ENCODE measurements around the gene LILRB3.

Gene LILRB3

DNA sequence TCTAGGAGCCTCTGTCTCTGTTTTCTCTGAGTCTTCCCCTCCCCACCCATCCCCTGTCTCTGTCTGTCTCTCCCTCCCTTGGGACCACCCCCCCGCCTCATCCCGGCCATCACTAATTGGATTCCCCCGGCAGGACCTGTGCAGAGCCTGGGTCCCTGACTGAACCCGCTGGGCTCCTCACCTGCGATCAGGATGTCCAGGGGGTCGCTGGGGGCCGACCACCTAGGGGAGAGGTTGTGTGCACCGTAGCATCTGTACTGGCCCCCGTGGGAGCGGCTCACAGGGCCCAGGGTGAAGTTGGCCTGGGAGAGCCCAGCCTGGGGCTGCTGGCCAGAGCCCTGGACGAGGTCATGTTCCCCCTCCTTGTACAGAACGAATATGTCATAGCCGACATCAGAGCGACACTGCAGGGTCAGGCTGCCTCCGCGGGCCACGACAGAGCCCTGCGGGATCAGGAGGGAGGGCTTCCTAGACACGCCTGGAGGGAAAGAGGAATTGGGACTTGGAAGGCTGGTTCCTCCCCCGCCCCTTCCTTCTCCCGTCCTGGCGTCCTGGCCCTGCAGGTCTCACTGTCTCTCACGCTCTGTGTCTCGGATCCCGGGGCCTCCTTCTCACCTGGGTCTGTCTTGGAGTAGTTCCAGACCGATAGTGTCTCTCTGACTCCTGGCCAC is 32.4 kb upstream of the LILRB3 start:
- H3K36me3 ChIP-seq (ENCODE audit: insufficient read depth) = no peaks in the 10 kb centered on the region
- TF ChIP-seq, protein P1, sequence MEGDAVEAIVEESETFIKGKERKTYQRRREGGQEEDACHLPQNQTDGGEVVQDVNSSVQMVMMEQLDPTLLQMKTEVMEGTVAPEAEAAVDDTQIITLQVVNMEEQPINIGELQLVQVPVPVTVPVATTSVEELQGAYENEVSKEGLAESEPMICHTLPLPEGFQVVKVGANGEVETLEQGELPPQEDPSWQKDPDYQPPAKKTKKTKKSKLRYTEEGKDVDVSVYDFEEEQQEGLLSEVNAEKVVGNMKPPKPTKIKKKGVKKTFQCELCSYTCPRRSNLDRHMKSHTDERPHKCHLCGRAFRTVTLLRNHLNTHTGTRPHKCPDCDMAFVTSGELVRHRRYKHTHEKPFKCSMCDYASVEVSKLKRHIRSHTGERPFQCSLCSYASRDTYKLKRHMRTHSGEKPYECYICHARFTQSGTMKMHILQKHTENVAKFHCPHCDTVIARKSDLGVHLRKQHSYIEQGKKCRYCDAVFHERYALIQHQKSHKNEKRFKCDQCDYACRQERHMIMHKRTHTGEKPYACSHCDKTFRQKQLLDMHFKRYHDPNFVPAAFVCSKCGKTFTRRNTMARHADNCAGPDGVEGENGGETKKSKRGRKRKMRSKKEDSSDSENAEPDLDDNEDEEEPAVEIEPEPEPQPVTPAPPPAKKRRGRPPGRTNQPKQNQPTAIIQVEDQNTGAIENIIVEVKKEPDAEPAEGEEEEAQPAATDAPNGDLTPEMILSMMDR (conservative IDR thresholded peaks at IDR 0.05; ENCODE audit: low read depth, low read length) = no peak
- no peak overlapping the region for H2AFZ ChIP-seq (ENCODE audit: low read depth)
- H4K20me1 ChIP-seq (ENCODE audit: insufficient read depth) = no peaks in the 10 kb centered on the region
- no peak overlapping the region for H3K4me2 ChIP-seq
- H3K9ac ChIP-seq = no peak overlapping the region
- H3K27me3 ChIP-seq (ENCODE audit: insufficient read depth, low read depth) = peaks cover 69% of the 10 kb centered on the region
- no peak overlapping the region for H3K4me3 ChIP-seq (IDR thresholded peaks at IDR 0.05; ENCODE audit: insufficient read depth, low read depth, low read length)
- no peaks in the 10 kb centered on the region for H3K4me1 ChIP-seq (ENCODE audit: low read depth, poor library complexity, severe bottlenecking)
- no peak overlapping the region for H3K27ac ChIP-seq
- no peaks in the 10 kb centered on the region for H3K79me2 ChIP-seq (ENCODE audit: insufficient read depth, low read depth)

DNA sequence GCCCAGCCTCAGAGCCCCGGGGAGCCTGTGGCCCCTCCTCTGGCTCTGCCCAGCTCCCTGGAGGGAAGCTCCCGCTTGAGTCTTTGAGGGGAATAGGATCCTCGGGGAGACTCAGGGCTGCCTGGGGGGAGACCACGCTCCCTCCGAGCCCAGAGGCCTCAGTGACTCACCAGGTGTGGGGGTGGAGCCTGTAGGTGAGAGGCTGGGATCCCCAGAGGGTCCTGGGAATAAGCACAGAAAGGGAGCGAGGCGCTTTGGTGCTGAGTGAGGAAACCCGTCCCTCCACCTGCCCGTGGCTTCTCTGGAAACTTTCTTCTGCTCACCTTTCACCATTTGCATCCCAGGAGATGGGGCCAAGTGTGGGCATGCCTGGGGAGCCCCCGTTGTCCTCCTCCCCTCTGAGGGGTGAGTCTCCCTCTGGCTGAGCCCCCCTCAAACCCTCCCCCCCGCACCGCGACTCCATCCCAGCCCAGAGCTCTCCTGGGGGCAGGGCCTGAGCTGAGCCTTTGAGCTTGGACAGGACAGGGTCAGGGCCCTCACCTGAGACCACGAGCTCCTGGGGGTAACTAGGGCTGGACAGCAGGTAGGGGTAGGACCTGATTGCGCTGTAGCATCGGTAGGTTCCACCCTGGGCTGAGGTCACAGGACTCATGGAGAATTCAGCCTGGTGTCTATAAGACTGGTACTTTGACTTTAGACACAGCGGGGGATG is 31.5 kb upstream of the LILRB3 start:
- H3K4me2 ChIP-seq = no peak overlapping the region
- H3K27ac ChIP-seq = no peak overlapping the region
- H4K20me1 ChIP-seq (ENCODE audit: insufficient read depth) = no peaks in the 10 kb centered on the region
- no peaks in the 10 kb centered on the region for H3K36me3 ChIP-seq (ENCODE audit: insufficient read depth)
- no peaks in the 10 kb centered on the region for H3K4me1 ChIP-seq (ENCODE audit: low read depth, poor library complexity, severe bottlenecking)
- H2AFZ ChIP-seq (ENCODE audit: low read depth) = no peak overlapping the region
- no peak overlapping the region for H3K4me3 ChIP-seq (IDR thresholded peaks at IDR 0.05; ENCODE audit: insufficient read depth, low read depth, low read length)
- peaks cover 69% of the 10 kb centered on the region for H3K27me3 ChIP-seq (ENCODE audit: insufficient read depth, low read depth)
- H3K79me2 ChIP-seq (ENCODE audit: insufficient read depth, low read depth) = no peaks in the 10 kb centered on the region
- TF ChIP-seq, protein P1 (conservative IDR thresholded peaks at IDR 0.05; ENCODE audit: low read depth, low read length) = no peak
- H3K9ac ChIP-seq = no peak overlapping the region

GRCh38 chr19:54253331-54254194 is 30.8 kb upstream of the LILRB3 start:
- H4K20me1 ChIP-seq (ENCODE audit: insufficient read depth) = no peaks in the 10 kb centered on the region
- H3K27ac ChIP-seq = no peak overlapping the region
- H3K27me3 ChIP-seq (ENCODE audit: insufficient read depth, low read depth) = peaks cover 68% of the 10 kb centered on the region
- no peak overlapping the region for H3K4me3 ChIP-seq (IDR thresholded peaks at IDR 0.05; ENCODE audit: insufficient read depth, low read depth, low read length)
- H3K9ac ChIP-seq = no peak overlapping the region
- no peaks in the 10 kb centered on the region for H3K79me2 ChIP-seq (ENCODE audit: insufficient read depth, low read depth)
- TF ChIP-seq, protein P1 (conservative IDR thresholded peaks at IDR 0.05; ENCODE audit: low read depth, low read length) = no peak
- H3K4me2 ChIP-seq = no peak overlapping the region
- no peaks in the 10 kb centered on the region for H3K4me1 ChIP-seq (ENCODE audit: low read depth, poor library complexity, severe bottlenecking)
- H2AFZ ChIP-seq (ENCODE audit: low read depth) = no peak overlapping the region
- H3K36me3 ChIP-seq (ENCODE audit: insufficient read depth) = no peaks in the 10 kb centered on the region

GRCh38 chr19:54252845-54253244 is 30.0 kb upstream of the LILRB3 start:
- H3K4me1 ChIP-seq (ENCODE audit: low read depth, poor library complexity, severe bottlenecking) = no peaks in the 10 kb centered on the region
- peaks cover 69% of the 10 kb centered on the region for H3K27me3 ChIP-seq (ENCODE audit: insufficient read depth, low read depth)
- H3K9ac ChIP-seq = no peak overlapping the region
- H3K27ac ChIP-seq = no peak overlapping the region
- TF ChIP-seq, protein P1 (conservative IDR thresholded peaks at IDR 0.05; ENCODE audit: low read depth, low read length) = no peak
- H3K4me3 ChIP-seq (IDR thresholded peaks at IDR 0.05; ENCODE audit: insufficient read depth, low read depth, low read length) = no peak overlapping the region
- no peak overlapping the region for H2AFZ ChIP-seq (ENCODE audit: low read depth)
- H3K4me2 ChIP-seq = no peak overlapping the region
- H4K20me1 ChIP-seq (ENCODE audit: insufficient read depth) = no peaks in the 10 kb centered on the region
- H3K36me3 ChIP-seq (ENCODE audit: insufficient read depth) = no peaks in the 10 kb centered on the region
- no peaks in the 10 kb centered on the region for H3K79me2 ChIP-seq (ENCODE audit: insufficient read depth, low read depth)

Measured in KMS-11 (cell line).